ENCODE results near the gene CENPV. TPM values are rescaled to one million over a fixed set of nuclear protein-coding genes. Genes with fewer than 3 reads are reported as not detected.
A peak's percentile ranks its signal among the peaks of the same experiment; 100 is the strongest.

Gene CENPV
- total and polyA plus RNA-seq, 2 of the 13 experiments (the other 11 are each of a cell fraction or from before 2014, with no cell fraction given): 193 to 292 TPM

DNA sequence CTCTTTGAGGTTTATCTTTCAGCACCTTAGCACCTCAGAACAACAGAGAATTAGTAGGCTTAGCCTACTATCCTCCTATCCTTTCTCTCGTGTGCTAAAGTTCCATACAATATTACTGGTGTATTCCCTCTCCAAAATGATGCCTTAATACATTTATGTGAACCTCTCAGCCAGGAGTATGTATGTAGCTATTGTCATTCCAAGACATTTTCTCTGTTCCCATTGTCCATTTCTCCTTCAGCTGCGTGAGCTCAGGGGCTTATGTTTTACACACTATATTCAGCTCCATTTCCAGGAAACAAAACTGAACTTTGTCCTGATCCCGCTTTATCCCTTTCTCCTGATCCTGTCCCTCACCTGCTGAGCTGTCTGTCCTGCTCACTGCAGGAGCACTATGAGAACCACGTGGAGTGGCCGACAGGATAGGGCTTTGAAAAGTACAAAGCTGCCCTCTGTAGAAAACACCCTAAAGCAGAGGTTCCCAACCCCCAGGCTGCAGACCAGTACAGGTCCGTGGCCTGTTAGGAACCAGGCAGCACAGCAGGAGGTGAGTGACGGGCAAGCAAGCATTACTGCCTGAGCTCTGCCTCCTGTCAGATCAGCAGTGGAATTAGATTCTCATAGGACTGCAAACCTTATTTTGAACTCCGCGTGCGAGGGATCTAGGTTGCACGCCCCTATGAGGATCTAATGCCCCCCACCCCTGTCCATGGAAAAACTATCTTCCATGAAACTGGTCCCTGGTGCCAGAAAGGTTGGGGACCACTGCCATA, 55.7 kb downstream of the CENPV start (continued):
- TF ChIP-seq ZNF430 (CRISPR knock-in tag; IDR thresholded peaks at IDR 0.05): 0 out of 2 replicates have a peak, but pooled peaks have one; percentile 18
- no peak for TF ChIP-seq MAFK (conservative IDR thresholded peaks at IDR 0.05 in 1 of 2, IDR thresholded peaks at IDR 0.05 in 1 of 2; ENCODE audit: low read length in 2 of 2)
- TF ChIP-seq, protein P1, sequence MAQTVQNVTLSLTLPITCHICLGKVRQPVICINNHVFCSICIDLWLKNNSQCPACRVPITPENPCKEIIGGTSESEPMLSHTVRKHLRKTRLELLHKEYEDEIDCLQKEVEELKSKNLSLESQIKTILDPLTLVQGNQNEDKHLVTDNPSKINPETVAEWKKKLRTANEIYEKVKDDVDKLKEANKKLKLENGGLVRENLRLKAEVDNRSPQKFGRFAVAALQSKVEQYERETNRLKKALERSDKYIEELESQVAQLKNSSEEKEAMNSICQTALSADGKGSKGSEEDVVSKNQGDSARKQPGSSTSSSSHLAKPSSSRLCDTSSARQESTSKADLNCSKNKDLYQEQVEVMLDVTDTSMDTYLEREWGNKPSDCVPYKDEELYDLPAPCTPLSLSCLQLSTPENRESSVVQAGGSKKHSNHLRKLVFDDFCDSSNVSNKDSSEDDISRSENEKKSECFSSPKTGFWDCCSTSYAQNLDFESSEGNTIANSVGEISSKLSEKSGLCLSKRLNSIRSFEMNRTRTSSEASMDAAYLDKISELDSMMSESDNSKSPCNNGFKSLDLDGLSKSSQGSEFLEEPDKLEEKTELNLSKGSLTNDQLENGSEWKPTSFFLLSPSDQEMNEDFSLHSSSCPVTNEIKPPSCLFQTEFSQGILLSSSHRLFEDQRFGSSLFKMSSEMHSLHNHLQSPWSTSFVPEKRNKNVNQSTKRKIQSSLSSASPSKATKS (CRISPR knock-in tag; IDR thresholded peaks at IDR 0.05): no peak
- no peak for TF ChIP-seq PRPF4 (IDR thresholded peaks at IDR 0.05; ENCODE audit: low read depth, low read length, poor library complexity, severe bottlenecking)
- no peak for TF ChIP-seq LCORL (IDR thresholded peaks at IDR 0.05)
- TF ChIP-seq LCORL (CRISPR knock-in tag; IDR thresholded peaks at IDR 0.05): no peak
- no peak for TF ChIP-seq RBAK (CRISPR knock-in tag; IDR thresholded peaks at IDR 0.05)
- TF ChIP-seq, protein P2, sequence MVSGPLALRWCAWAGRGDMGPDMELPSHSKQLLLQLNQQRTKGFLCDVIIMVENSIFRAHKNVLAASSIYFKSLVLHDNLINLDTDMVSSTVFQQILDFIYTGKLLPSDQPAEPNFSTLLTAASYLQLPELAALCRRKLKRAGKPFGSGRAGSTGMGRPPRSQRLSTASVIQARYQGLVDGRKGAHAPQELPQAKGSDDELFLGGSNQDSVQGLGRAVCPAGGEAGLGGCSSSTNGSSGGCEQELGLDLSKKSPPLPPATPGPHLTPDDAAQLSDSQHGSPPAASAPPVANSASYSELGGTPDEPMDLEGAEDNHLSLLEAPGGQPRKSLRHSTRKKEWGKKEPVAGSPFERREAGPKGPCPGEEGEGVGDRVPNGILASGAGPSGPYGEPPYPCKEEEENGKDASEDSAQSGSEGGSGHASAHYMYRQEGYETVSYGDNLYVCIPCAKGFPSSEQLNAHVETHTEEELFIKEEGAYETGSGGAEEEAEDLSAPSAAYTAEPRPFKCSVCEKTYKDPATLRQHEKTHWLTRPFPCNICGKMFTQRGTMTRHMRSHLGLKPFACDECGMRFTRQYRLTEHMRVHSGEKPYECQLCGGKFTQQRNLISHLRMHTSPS (CRISPR knock-in tag; IDR thresholded peaks at IDR 0.05; ENCODE audit: low read depth): no peak
- TF ChIP-seq RBFOX2 (IDR thresholded peaks at IDR 0.05; ENCODE audit: low read depth, low read length): no peak
- TF ChIP-seq ZNF337 (CRISPR knock-in tag; IDR thresholded peaks at IDR 0.05; ENCODE audit: borderline replicate concordance, low read depth): no peak
- no peak for TF ChIP-seq ZNF468 (CRISPR knock-in tag; IDR thresholded peaks at IDR 0.05)
- TF ChIP-seq ZNF3 (CRISPR knock-in tag; IDR thresholded peaks at IDR 0.05): no peak
- TF ChIP-seq, protein P3, sequence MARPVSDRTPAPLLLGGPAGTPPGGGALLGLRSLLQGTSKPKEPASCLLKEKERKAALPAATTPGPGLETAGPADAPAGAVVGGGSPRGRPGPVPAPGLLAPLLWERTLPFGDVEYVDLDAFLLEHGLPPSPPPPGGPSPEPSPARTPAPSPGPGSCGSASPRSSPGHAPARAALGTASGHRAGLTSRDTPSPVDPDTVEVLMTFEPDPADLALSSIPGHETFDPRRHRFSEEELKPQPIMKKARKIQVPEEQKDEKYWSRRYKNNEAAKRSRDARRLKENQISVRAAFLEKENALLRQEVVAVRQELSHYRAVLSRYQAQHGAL (CRISPR knock-in tag; IDR thresholded peaks at IDR 0.05; ENCODE audit: not compliant biosample characterization): no peak
- TF ChIP-seq CEBPB (IDR thresholded peaks at IDR 0.05; ENCODE audit: borderline replicate concordance, low read depth, low read length): no peak
- TF ChIP-seq, protein P4, sequence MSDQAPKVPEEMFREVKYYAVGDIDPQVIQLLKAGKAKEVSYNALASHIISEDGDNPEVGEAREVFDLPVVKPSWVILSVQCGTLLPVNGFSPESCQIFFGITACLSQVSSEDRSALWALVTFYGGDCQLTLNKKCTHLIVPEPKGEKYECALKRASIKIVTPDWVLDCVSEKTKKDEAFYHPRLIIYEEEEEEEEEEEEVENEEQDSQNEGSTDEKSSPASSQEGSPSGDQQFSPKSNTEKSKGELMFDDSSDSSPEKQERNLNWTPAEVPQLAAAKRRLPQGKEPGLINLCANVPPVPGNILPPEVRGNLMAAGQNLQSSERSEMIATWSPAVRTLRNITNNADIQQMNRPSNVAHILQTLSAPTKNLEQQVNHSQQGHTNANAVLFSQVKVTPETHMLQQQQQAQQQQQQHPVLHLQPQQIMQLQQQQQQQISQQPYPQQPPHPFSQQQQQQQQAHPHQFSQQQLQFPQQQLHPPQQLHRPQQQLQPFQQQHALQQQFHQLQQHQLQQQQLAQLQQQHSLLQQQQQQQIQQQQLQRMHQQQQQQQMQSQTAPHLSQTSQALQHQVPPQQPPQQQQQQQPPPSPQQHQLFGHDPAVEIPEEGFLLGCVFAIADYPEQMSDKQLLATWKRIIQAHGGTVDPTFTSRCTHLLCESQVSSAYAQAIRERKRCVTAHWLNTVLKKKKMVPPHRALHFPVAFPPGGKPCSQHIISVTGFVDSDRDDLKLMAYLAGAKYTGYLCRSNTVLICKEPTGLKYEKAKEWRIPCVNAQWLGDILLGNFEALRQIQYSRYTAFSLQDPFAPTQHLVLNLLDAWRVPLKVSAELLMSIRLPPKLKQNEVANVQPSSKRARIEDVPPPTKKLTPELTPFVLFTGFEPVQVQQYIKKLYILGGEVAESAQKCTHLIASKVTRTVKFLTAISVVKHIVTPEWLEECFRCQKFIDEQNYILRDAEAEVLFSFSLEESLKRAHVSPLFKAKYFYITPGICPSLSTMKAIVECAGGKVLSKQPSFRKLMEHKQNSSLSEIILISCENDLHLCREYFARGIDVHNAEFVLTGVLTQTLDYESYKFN (CRISPR knock-in tag; conservative IDR thresholded peaks at IDR 0.05): peak; percentile 9; the same call in 1 of the 2 replicates
- TF ChIP-seq, protein P5, sequence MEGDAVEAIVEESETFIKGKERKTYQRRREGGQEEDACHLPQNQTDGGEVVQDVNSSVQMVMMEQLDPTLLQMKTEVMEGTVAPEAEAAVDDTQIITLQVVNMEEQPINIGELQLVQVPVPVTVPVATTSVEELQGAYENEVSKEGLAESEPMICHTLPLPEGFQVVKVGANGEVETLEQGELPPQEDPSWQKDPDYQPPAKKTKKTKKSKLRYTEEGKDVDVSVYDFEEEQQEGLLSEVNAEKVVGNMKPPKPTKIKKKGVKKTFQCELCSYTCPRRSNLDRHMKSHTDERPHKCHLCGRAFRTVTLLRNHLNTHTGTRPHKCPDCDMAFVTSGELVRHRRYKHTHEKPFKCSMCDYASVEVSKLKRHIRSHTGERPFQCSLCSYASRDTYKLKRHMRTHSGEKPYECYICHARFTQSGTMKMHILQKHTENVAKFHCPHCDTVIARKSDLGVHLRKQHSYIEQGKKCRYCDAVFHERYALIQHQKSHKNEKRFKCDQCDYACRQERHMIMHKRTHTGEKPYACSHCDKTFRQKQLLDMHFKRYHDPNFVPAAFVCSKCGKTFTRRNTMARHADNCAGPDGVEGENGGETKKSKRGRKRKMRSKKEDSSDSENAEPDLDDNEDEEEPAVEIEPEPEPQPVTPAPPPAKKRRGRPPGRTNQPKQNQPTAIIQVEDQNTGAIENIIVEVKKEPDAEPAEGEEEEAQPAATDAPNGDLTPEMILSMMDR (CRISPR knock-in tag; IDR thresholded peaks at IDR 0.05): peak; percentile 33; the same call in 1 of the 2 replicates
- TF ChIP-seq ZNF501 (CRISPR knock-in tag; IDR thresholded peaks at IDR 0.05): peak; percentile 56; the same call in 1 of the 2 replicates
- no peak for TF ChIP-seq IRX3 (CRISPR knock-in tag; IDR thresholded peaks at IDR 0.05; ENCODE audit: borderline replicate concordance, low read depth)

Measured in HepG2 (cell line).